Measurements from ENCODE around the gene RNF169. TPM values are rescaled to one million over a fixed set of nuclear protein-coding genes. Genes with fewer than 3 reads are reported as not detected.

The RNF169 gene
- total RNA-seq, 1 donor from 2014 or later = 19.5 TPM

GRCh38 chr11:74846770-74847169, 98.1 kb downstream of the RNF169 start:
- intact Hi-C loops (cut with DNase I) = no loop called here
- Histone ChIP-seq H3K27me3 (no peaks in the 10 kb centered on the region), H3K27ac (no peak overlapping the region), H3K4me1 (no peaks in the 10 kb centered on the region), H3K9me3 (no peaks in the 10 kb centered on the region), H3K36me3 (peaks cover 18 to 62% of the 10 kb centered on the region in 2 donors), H3K4me3 (no peak overlapping the region)
- no peak for DNase-seq (ENCODE audit: low spot score in 2 of 2)
- no peak for TF ChIP-seq CTCF (IDR thresholded peaks at IDR 0.05)

- H3K9me3 ChIP-seq = no peaks in the 10 kb centered on the region
- H3K36me3 ChIP-seq = peaks cover 18 to 63% of the 10 kb centered on the region in 2 donors
- no peaks in the 10 kb centered on the region for H3K27me3 ChIP-seq
- no peak for DNase-seq (ENCODE audit: low spot score in 2 of 2)
- H3K27ac ChIP-seq = no peak overlapping the region
- H3K4me3 ChIP-seq = no peak overlapping the region
- no peaks in the 10 kb centered on the region for H3K4me1 ChIP-seq
- no peak for TF ChIP-seq CTCF (IDR thresholded peaks at IDR 0.05)
- intact Hi-C loops (cut with DNase I) = no loop called here
Observed at GRCh38 chr11:74847395-74847794, 98.7 kb downstream of the RNF169 start.

GRCh38 chr11:74847895-74848294, 99.2 kb downstream of the RNF169 start:
- no peaks in the 10 kb centered on the region for H3K27me3 ChIP-seq
- intact Hi-C loops (cut with DNase I) = no loop called here
- no peak for TF ChIP-seq CTCF (IDR thresholded peaks at IDR 0.05)

DNA sequence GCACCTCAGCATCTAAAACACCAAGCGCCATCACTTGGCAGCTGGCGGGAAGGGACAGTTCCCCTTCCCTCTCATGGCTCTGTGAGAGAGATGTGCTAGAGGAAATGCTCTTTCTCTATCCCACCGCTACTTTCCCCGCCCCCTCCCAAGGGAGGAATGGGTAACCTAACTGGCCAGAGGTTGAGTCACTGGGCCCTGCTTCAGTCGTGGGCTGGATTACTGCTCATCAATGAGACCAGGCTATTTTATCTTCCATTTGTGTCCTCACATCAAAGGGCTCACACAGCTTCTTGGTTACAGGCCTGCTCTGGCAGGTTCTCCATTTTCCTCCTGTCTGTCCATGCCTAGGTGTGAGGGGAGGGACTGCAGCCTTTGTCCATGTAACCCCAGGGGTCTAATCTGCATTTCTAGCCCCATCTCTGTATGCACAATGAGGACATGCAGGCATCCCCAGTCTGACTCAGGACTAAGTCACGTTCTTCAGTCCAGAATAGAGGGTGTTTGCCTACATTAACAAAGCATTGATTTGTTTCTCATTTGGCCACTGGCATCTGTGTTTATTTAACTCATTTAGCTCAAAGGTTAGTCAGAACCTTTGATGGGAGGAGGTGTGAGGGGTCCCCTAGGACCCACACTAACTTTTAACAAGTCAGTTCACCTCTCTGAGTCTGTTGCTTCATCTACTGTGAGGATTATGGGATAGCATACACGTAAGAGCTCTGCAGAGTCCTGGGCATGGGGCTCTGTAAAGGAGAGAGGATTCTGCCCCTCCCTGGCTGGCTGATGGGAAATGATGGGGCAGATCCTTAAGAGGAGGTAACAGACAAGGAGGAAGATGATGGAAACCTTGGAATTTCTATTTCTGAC, 101.1 kb downstream of the RNF169 start:
- no peak for TF ChIP-seq CTCF (IDR thresholded peaks at IDR 0.05)
- intact Hi-C loops (cut with DNase I) = no loop called here
- no peaks in the 10 kb centered on the region for H3K4me1 ChIP-seq
- peaks cover 2 to 45% of the 10 kb centered on the region in 2 donors for H3K36me3 ChIP-seq
- H3K27me3 ChIP-seq = no peaks in the 10 kb centered on the region
- H3K27ac ChIP-seq = no peak overlapping the region
- DNase-seq (ENCODE audit: low spot score in 2 of 2) = no peak
- H3K4me3 ChIP-seq = no peak overlapping the region
- no peaks in the 10 kb centered on the region for H3K9me3 ChIP-seq

More at GRCh38 chr11:74847895-74848294, 99.2 kb downstream of the RNF169 start:
- H3K4me1 ChIP-seq = no peaks in the 10 kb centered on the region
- no peaks in the 10 kb centered on the region for H3K9me3 ChIP-seq
- H3K4me3 ChIP-seq = no peak overlapping the region
- peaks cover 13 to 60% of the 10 kb centered on the region in 2 donors for H3K36me3 ChIP-seq
- H3K27ac ChIP-seq = no peak overlapping the region
- no peak for DNase-seq (ENCODE audit: low spot score in 2 of 2)

DNA sequence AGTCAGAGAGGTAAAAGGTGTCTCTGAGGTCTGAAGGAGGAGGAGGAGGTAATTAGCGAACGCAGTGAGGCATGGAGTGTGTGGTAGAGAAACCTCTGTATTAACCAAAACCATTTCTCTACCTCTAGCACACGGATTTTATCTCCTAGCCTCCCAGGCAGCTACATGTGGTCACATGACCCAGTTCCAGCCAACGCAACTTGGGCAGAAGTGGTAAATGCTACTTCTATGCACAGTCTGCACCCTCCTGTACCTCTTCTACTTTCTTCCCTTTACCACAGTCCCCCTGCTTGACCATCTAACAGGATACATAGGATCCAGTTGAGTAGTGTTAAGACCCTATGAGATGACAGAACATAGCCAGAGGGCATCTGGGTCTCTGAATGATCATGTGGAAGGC, 104.6 kb downstream of the RNF169 start:
- TF ChIP-seq CTCF (IDR thresholded peaks at IDR 0.05) = no peak
- Histone ChIP-seq H3K9me3 (no peaks in the 10 kb centered on the region), H3K4me3 (no peak overlapping the region), H3K27ac (no peak overlapping the region), H3K36me3 (peaks cover 0 to 45% of the 10 kb centered on the region in 2 donors), H3K4me1 (no peaks in the 10 kb centered on the region), H3K27me3 (no peaks in the 10 kb centered on the region)
- no peak for DNase-seq (ENCODE audit: low spot score in 2 of 2)
- intact Hi-C loops (cut with DNase I) = no loop called here

Measured in ascending aorta (tissue), 2 donors.